Sigmoid colon (tissue), 7 donors: ENCODE measurements around the gene TMEM115. TPM values are rescaled to one million over a fixed set of nuclear protein-coding genes. Genes with fewer than 3 reads are reported as not detected.

Experiments
- DNase-seq: peaks from one replicate; pipeline ENCODE4 v3.0.0-alpha.2; 2019
- H3K27ac ChIP-seq, 4 donors: fragments of 200-600 bp; sonication (generic); one replicate each; pipeline ENCODE4 v1.5.1; 2016 to 2019; ENCODE audit warnings: mild to moderate bottlenecking in 1 of 4
- H3K27me3 ChIP-seq, 3 donors: fragments of 200-600 bp; sonication (generic); one replicate each; pipeline ENCODE4 v1.5.1; 2019; ENCODE audit warnings: mild to moderate bottlenecking in 1 of 3
- H3K36me3 ChIP-seq, 4 donors: fragments of 200-600 bp; sonication (generic); one replicate each; pipeline ENCODE4 v1.5.1; 2016 to 2019
- H3K4me1 ChIP-seq, 4 donors: fragments of 200-600 bp; sonication (generic); one replicate each; pipeline ENCODE4 v1.5.1; 2017 to 2019
- H3K4me3 ChIP-seq, 4 donors: fragments of 200-600 bp; sonication (generic); one replicate each; pipeline ENCODE4 v1.5.1; 2017 to 2019; ENCODE audit warnings: mild to moderate bottlenecking in 2 of 4, moderate library complexity in 1 of 4
- H3K9me3 ChIP-seq, 4 donors: fragments of 200-600 bp in 3 of 4; sonication (generic) in 3 of 4; one replicate each; pipeline versions ENCODE4 v1.5.1 to v1.6.1; 2013 to 2019
- CTCF ChIP-seq, 4 experiments: fragments of 450-650 bp in 3 of 4; fragments of 200-600 bp in 1 of 4; IDR thresholded peaks; one replicate each; pipeline ENCODE4 v1.5.1; 2016 to 2019; ENCODE audit warnings: antibody characterized with exemption in 4 of 4, mild to moderate bottlenecking in 3 of 4, moderate library complexity in 2 of 4
- EP300 ChIP-seq, 4 donors: sonication (generic); formaldehyde crosslinking; IDR thresholded peaks; one replicate each; pipeline ENCODE4 v1.6.1; 2017; ENCODE audit warnings: antibody characterized with exemption in 4 of 4
- POLR2A ChIP-seq, 2 donors: fragments of 450-650 bp; IDR thresholded peaks; one replicate each; pipeline ENCODE4 v1.6.1; 2016; ENCODE audit warnings: antibody characterized with exemption in 2 of 2, mild to moderate bottlenecking in 2 of 2, moderate library complexity in 2 of 2
- POLR2AphosphoS5 ChIP-seq, 4 donors: sonication (generic); formaldehyde crosslinking; IDR thresholded peaks; one replicate each; pipeline ENCODE4 v1.6.1; 2017; ENCODE audit warnings: antibody characterized with exemption in 4 of 4
- WGBS, 2 donors: extraction: QIAGEN DNeasy Blood & Tissue Kit; methylation state at CpG; one replicate each; pipeline ENCODE4 v1.1.7; 2013; 5-methylcytosine and 5-hydroxymethylcytosine counted together
- intact Hi-C: fragments of 100-400 bp; cut with DNase I; formaldehyde crosslinking; loops from one replicate; pipeline ENCODE4 v1.15.1; 2023
- polyA plus RNA-seq, 3 donors: library from polyadenylated mRNA; stranded (reverse); fragments of 200-250 nt; gene quantifications; one replicate each; pipeline ENCODE4 v1.2.3, GENCODE V29; 2013
- total RNA-seq, 4 donors: library from RNA; depleted of rRNA; stranded (reverse); fragments of >200 nt; gene quantifications; one replicate each; pipeline ENCODE4 v1.1.0, GENCODE V29; 2016
- donor health status: healthy with polysubstance abuse.
- donor health status: Bipolar disorder and iron deficiency.
- donor health status: healthy.

The TMEM115 gene
- total and polyA plus RNA-seq, 7 donors = 9.5 to 45.7 (median 40.5) TPM

DNA sequence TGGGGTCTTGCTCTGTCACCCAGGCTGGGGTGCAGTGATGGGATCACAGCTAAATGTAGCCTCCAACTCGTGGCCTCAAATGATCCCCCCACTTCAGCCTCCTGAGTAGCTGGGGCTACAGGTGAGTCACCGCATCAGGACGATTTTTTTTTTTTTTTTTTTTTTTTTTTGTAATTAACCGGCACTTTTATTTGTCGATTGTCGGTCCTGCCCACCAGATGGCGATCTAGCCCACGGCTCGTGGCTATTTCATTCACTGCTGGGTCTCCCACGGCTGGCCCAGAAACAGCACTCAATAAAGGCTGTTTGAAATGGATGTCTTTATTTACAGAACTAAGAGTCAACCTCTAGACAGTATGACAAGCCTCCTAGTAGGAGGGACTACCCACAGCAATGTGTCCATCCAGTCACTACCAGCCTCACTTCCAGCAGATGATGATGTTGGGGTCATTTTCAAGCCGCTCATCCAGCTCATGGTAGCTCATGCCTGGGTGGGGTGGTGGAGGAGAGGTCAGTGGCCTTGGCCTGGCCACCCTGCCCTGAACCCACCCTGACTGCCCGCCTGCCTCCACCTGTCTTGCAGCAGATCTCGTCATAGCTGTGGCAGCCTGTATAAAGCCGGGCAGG is 12.0 kb downstream of the TMEM115 start:
- peaks cover 0 to 40% (median 36%) of the 10 kb centered on the region in 4 donors for H3K4me1 ChIP-seq
- WGBS, 2 donors = 26 to 27% methylated on average over 14 of the region's 14 CpGs
- TF ChIP-seq POLR2AphosphoS5 (IDR thresholded peaks at IDR 0.05) (no peak), POLR2A (IDR thresholded peaks at IDR 0.05) (no peak), CTCF (IDR thresholded peaks at IDR 0.05) (peak in 2 of 4 experiments; percentile 40 to 56)
- H3K36me3 ChIP-seq = peaks cover 0 to 14% (median 9%) of the 10 kb centered on the region in 4 donors
- intact Hi-C loops = loop anchor here (1.0 to 5.0 kb wide), 2 partner anchors 195 to 265 kb away; partner anchors contain the start of gene CISH
- peak overlapping the region in 2 of 4 donors; percentile 39 to 54 for H3K27ac ChIP-seq
- peak; percentile 83 for DNase-seq
- H3K27me3 ChIP-seq = no peaks in the 10 kb centered on the region
- no peaks in the 10 kb centered on the region for H3K9me3 ChIP-seq
- no peak overlapping the region for H3K4me3 ChIP-seq

DNA sequence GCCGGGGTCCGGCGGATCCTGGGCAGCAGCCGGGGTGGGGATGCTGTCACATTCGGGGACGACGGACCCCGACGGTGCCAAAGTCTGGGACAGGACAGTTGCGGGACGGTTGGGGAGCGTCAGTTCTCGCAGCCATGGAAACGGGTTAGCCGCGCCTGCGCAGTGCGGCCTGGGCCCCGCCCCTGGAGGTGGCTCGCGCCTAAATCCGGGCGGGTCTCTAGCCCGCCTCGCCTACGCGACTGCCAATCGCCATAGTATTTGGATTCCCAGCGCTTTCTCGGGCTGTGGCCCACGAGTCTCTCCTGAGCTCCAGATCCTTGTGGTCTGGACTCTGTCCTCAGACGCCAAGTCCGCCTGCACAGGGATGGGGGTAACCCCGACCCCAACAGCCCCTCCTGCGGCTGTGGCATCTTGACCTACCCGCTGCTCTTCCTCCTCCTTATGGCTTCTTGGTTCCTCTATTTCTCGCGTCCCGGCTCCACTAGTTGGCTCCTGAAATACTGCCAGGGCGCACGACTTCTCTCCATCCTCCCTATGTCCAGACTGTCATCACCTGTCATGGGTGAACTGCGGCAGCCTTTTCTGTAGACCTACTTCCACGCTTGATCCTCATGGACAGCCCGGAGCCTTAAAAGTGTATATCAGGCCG is 13.6 kb downstream of the TMEM115 start, which contains the start of gene ZMYND10:
Gene ZMYND10, minus strand, starts transcription at position 147 of the 649 bp plus-strand sequence. CDS start 153 bp downstream, outside the sequence.
- 7 to 11% methylated on average over 45 of the region's 45 CpGs for WGBS, 2 donors
- H3K27me3 ChIP-seq = no peaks in the 10 kb centered on the region
- H3K36me3 ChIP-seq = peaks cover 0 to 14% (median 9%) of the 10 kb centered on the region in 4 donors
- intact Hi-C loops = loop anchor here (5.0 kb wide), 1 partner anchor 267 kb away; the partner anchor contains the start of gene CISH
- TF ChIP-seq EP300 (IDR thresholded peaks at IDR 0.05) (no peak), POLR2AphosphoS5 (IDR thresholded peaks at IDR 0.05) (no peak), POLR2A (IDR thresholded peaks at IDR 0.05) (no peak), CTCF (IDR thresholded peaks at IDR 0.05) (no peak)
- DNase-seq = peak; percentile 82
- H3K4me3 ChIP-seq = peak within 1 kb of the TSS in 3 of 4 donors; percentile 28 to 43 (median 41)
- peaks cover 0 to 41% (median 36%) of the 10 kb centered on the region in 4 donors for H3K4me1 ChIP-seq
- peak within 1 kb of the TSS in 1 of 4 donors; percentile 12 for H3K27ac ChIP-seq
- H3K9me3 ChIP-seq = no peaks in the 10 kb centered on the region

DNA sequence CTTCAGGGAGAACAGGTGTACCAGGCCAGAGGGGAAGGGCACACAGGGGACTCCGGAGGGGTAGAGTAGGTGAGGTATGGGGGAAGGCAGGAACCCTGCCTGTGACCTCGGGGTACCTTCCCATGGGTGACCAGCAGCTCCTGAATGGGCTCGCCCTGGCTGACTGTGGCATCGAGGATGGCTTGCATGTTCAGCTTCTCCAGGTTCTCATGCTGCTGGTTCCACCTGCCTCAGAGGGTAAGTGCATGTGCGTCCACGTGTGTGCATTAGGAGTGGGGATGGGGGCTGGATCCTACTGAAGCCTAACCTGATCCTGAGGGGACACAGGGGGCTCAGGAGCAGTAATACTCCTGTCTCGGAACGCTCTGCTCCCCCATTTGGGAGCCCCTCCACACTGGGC is 14.3 kb downstream of the TMEM115 start:
- peak overlapping the region in 1 of 4 donors; percentile 12 for H3K27ac ChIP-seq
- H3K4me3 ChIP-seq = peak overlapping the region in 2 of 4 donors; percentile 41 to 43

More for the DNA sequence above, 14.3 kb downstream of the TMEM115 start:
- 77 to 86% methylated on average over 8 of the region's 8 CpGs for WGBS, 2 donors
- H3K27me3 ChIP-seq = no peaks in the 10 kb centered on the region
- peaks cover 0 to 14% (median 9%) of the 10 kb centered on the region in 4 donors for H3K36me3 ChIP-seq
- peaks cover 0 to 42% (median 41%) of the 10 kb centered on the region in 4 donors for H3K4me1 ChIP-seq
- intact Hi-C loops = loop anchor here (5.0 kb wide), 1 partner anchor 267 kb away; the partner anchor contains the start of gene CISH
- H3K9me3 ChIP-seq = no peaks in the 10 kb centered on the region
- TF ChIP-seq CTCF (IDR thresholded peaks at IDR 0.05) (no peak), POLR2A (IDR thresholded peaks at IDR 0.05) (no peak), POLR2AphosphoS5 (IDR thresholded peaks at IDR 0.05) (no peak), EP300 (IDR thresholded peaks at IDR 0.05) (no peak)
- no peak for DNase-seq
